ENCODE data around the gene METTL9.
"Not testable (repeated sequence)": the region's sequence is repeated elsewhere in the genome, so short reads cannot be mapped to it uniquely, and the experiment has no call there.

DNA sequence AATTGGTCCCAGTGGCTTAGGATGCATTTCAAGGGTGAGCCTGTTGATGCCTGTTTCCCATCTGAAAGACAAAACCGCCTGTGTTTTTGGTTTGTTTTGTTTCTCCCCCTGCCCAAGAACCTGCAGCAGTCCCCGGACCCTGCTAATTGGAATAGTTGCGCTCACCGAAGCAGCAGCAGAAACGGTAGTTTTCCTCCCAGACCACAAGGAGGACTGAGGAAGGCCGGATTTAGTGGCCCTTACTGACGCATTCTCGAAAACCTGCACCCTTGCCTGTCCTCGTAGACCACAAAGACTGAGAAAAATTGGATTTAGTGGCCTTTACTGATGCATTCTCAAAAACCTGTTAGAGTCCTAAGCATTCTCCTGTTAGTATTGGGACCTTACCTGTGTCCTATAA, 36.3 kb downstream of the METTL9 start:
- not testable (repeated sequence) for TF ChIP-seq POLR2A (IDR thresholded peaks at IDR 0.05)
- TF ChIP-seq, protein P1, sequence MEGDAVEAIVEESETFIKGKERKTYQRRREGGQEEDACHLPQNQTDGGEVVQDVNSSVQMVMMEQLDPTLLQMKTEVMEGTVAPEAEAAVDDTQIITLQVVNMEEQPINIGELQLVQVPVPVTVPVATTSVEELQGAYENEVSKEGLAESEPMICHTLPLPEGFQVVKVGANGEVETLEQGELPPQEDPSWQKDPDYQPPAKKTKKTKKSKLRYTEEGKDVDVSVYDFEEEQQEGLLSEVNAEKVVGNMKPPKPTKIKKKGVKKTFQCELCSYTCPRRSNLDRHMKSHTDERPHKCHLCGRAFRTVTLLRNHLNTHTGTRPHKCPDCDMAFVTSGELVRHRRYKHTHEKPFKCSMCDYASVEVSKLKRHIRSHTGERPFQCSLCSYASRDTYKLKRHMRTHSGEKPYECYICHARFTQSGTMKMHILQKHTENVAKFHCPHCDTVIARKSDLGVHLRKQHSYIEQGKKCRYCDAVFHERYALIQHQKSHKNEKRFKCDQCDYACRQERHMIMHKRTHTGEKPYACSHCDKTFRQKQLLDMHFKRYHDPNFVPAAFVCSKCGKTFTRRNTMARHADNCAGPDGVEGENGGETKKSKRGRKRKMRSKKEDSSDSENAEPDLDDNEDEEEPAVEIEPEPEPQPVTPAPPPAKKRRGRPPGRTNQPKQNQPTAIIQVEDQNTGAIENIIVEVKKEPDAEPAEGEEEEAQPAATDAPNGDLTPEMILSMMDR (IDR thresholded peaks at IDR 0.05) = not testable (repeated sequence)

Measured in uterus (tissue), 2 donors.